NB4 (cell line): ENCODE results near the gene NPTXR.

Experiments used
- DNase-seq: peaks from one replicate; pipeline ENCODE4 v3.0.0; 2010; ENCODE audit warnings: low read depth
- H3K4me3 ChIP-seq: one replicate; pipeline ENCODE4 v1.5.1; 2011; ENCODE audit warnings: mild to moderate bottlenecking, low read depth, low read length, moderate library complexity
- MYC ChIP-seq: IDR thresholded peaks from 2 replicates; pipeline ENCODE4 v1.6.1; 2011; ENCODE audit warnings: low read depth, low read length
- POLR2A ChIP-seq: IDR thresholded peaks from 2 replicates; pipeline ENCODE4 v1.6.1; 2011; ENCODE audit warnings: mild to moderate bottlenecking; ENCODE audit not compliant: insufficient read length; ENCODE audit errors: extremely low read depth
- TF ChIP-seq, protein P1 (sequence below): IDR thresholded peaks from 2 replicates; pipeline ENCODE4 v1.6.1; 2011; ENCODE audit warnings: low read depth, low read length
- TF ChIP-seq, protein P2 (sequence below): IDR thresholded peaks from one replicate; pipeline ENCODE4 v1.5.1; 2012; ENCODE audit warnings: low read depth, low read length

Gene NPTXR

DNA sequence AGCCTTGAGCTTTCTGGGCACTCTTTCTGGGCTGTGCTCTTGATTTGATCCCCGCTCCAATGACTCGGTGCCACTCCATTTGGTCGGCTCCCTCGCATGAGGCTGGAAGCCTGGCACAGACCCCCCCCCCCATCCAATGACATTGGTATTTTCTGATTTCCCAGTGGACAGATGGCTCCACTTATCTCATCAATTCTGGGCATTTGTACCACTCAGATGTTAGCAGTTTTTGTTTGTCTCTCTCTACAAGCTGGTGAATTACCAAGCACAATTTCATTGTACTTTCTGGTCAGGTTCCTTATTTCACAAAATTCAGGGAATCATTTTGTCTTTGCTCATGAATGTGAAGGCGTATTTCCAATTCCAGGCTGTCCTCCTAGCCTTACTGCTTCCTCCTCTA lies 59.0 kb downstream of the NPTXR start:
- TF ChIP-seq, protein P1, sequence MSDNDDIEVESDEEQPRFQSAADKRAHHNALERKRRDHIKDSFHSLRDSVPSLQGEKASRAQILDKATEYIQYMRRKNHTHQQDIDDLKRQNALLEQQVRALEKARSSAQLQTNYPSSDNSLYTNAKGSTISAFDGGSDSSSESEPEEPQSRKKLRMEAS, result no peak
- TF ChIP-seq, protein P2, sequence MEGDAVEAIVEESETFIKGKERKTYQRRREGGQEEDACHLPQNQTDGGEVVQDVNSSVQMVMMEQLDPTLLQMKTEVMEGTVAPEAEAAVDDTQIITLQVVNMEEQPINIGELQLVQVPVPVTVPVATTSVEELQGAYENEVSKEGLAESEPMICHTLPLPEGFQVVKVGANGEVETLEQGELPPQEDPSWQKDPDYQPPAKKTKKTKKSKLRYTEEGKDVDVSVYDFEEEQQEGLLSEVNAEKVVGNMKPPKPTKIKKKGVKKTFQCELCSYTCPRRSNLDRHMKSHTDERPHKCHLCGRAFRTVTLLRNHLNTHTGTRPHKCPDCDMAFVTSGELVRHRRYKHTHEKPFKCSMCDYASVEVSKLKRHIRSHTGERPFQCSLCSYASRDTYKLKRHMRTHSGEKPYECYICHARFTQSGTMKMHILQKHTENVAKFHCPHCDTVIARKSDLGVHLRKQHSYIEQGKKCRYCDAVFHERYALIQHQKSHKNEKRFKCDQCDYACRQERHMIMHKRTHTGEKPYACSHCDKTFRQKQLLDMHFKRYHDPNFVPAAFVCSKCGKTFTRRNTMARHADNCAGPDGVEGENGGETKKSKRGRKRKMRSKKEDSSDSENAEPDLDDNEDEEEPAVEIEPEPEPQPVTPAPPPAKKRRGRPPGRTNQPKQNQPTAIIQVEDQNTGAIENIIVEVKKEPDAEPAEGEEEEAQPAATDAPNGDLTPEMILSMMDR, result no peak
- TF ChIP-seq MYC (no peak), POLR2A (no peak)

DNA sequence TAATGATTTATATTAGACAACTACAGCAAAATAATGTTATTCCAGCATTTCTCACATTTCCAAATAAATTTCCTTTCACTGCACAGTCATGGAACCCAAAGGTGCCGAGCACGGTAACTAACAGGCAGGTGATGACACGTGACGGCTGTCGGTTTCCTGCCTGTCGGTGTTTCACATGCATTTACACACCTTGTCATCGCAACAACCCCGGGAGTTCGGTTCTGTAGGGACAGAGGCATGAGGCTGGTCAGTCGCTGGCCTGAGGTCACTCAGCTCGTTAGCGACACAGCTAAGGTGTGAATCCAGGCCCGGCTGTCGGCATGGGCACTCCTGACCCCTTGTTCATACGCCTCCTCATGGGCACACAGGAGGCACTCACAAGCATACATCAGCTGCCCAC lies 59.8 kb downstream of the NPTXR start:
- no peak for DNase-seq
- TF ChIP-seq, protein P2, result no peak
- no peak for TF ChIP-seq POLR2A
- TF ChIP-seq, protein P1, result no peak
- TF ChIP-seq MYC, result no peak
- no peak overlapping the region for H3K4me3 ChIP-seq

More for the DNA sequence above, 59.0 kb downstream of the NPTXR start:
- DNase-seq, result no peak
- H3K4me3 ChIP-seq, result no peak overlapping the region

DNA sequence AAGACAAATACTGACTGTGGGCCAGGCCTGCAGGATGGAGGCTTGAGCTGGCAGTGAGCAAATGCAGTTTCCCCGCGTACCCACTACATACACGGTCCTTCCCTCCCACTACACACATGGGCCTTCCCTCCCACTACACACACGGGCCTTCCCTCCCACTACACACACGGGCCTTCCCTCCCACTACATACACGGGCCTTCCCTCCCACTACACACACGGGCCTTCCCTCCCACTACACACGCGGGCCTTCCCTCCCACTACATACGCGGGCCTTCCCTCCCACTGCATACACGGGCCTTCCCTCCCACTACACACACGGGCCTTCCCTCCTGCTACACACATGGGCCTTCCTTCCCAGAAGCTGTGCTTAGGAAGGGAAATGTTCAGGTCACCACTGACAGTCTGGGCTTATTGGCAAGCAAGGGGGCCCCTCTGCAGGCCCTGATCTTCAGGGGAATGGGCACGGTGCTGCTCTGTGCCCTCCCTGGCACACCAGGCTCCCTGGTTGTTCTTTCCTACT lies 60.7 kb downstream of the NPTXR start:
- no peak for DNase-seq
- TF ChIP-seq, protein P2, result no peak
- TF ChIP-seq POLR2A (no peak), MYC (no peak)
- TF ChIP-seq, protein P1, result no peak
- no peak overlapping the region for H3K4me3 ChIP-seq

DNA sequence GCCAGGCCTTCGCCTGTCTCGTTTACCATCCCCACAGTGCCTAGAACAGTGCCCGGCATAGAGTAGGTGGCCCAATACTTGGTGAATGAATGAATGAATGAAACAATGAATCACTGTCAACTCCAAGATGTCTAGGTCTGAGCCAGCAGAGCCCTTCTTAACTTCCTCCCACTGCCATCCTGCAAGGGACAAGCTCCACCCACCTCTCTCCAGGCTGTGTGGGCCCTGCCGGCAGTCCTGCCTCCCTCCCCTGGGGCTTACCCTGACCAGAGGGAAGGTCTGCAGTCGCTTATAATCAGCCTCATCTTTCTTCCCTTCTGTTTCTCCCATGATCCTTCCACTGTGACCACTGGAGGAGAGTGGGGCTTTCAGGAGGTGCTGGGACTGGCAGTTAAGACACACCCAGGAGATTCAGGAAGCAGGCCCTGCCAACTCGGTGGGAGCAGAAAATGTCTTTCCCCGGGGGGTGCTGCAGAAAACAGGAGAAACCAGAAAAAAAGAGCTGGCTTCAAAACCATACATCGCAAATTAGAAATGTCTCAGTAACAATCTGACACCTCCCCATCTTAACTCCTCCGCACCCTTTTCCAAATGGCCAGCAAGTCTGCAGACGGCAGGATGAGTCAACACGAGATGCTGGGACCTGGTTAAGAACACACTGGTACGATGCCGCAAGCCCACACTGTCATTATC lies 61.3 kb downstream of the NPTXR start:
- H3K4me3 ChIP-seq, result no peak overlapping the region

GRCh38 chr22:38781033-38781432 lies 62.8 kb downstream of the NPTXR start:
- no peak for DNase-seq
- TF ChIP-seq MYC, result no peak
- TF ChIP-seq, protein P1, result no peak
- TF ChIP-seq POLR2A, result no peak
- TF ChIP-seq, protein P2, result no peak
- H3K4me3 ChIP-seq, result no peak overlapping the region

More for the DNA sequence above, 61.3 kb downstream of the NPTXR start:
- DNase-seq, result peak; percentile 82
- TF ChIP-seq, protein P1, result no peak
- TF ChIP-seq POLR2A (no peak), MYC (no peak)
- TF ChIP-seq, protein P2, result no peak
